NCI-H748 (cell line): ENCODE results near the gene MRE11.
A peak's percentile ranks its signal among the peaks of the same experiment; 100 is the strongest.

Experiments
- DNase-seq: peaks from one replicate; lab custom pipeline; 2025; ENCODE audit not compliant: unreplicated experiment; lab: John Stamatoyannopoulos, UW

The MRE11 gene

DNA sequence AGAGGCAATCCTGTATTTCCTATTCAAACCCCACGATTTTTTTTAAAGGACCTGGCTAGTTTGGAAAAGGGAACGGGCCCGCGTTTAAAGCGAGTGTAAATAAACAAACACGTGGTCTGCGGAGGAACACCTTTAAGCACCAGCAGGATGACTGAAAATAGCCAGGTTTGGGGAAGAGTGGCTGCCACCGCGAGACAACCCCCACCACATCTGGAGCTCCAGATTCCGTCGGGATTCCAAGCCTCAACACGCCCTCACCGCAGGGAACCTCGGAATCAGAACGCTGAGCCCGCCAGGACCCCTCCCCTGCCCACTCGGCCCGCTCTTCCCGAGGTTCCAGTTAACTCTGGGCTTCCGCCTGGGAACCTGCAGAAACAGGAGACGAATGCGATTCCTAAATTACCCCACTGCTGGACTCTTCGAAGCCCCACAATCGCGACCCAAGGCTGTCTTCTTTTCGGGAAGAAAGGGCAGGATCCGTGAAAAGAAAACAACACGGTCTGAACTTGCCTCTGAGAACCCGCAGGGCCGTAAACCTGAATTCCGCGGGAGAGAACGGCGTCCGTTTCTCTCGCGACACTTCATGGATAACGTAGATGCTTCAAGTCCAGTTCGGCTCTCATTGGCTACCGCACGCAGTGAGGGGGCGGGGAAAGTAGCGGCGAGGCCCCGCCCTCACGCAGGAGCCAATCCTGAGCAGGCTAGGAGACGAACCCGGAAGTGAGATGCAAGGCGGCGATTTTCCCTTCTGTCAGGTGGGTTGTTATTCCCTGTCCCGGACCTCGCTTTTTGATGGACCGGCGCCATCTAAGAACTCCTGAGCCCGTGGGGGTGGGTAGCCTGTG lies at the start of gene MRE11, which contains the start of gene ANKRD49:
Gene MRE11 (minus strand): TSS at position 564 of the 845 bp plus-strand sequence. CDS start 1,043 bp downstream, outside the sequence.
Gene ANKRD49 (plus strand): TSS at position 704 of the 845 bp plus-strand sequence. CDS start 2,710 bp downstream, outside the sequence.
- DNase-seq = peak; percentile 95

DNA sequence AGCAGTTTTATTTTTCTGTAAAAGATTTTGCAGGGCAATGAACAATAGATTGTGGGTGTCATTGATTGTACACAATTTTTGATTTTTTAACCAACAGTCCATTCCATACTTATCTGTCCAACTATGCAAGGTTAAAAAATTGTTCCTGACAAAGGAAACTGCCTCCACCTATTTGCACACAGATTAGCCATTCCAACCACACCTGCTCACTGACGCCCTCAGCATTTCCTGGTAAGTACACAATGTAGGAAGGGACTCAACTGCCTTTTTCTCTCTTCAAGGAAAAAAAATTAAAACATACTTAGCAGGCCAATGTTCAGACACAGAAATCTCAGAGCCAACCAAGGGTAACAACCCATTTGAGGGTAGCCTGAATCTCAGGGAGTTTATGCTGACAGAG lies 45.8 kb upstream of the MRE11 start:
- peak; percentile 18 for DNase-seq

DNA sequence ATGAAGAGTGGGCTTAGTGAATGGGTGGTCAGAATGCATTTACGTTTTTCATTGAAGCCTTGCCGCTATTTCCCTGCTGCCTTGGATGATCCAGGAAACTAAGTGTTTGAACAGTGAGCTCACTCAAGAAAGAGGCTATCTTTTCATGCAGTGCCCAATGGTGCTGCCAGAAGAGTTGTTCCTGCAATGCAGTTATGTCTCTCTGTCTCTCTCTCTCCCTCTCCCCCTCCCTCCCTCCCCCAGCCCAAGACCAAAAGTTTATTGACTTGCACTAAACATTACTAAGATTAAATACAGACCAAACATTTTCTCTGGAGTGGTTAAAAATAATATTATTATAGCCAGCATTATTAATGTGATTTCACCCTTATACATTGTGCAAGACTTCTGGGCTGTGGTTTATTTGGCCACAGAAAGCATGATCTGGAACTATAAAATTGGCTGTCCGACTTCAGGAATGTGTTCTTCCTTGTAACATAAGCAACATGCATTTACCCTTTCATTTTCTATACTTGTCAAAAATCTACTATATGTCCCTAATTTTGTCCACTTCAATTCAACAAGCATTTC lies 43.5 kb upstream of the MRE11 start:
- no peak for DNase-seq

DNA sequence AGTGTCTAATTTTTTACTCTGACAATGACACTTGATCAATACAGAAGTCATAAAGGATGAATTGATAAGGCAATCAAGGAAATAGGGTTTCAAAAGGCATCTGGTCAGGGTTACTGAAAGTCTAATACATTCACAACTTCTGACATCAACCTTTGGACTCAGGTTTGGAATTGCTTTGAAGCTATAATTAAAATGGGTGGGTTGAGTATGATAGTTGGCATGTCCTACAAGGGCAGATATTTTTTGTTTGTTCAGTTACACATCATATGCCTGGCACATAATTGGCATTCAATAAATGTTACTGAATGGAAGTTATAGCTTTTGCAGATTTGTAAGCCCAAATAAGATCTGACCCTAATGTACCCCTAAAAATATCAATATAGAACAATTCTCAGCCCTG lies 42.7 kb upstream of the MRE11 start:
- DNase-seq = no peak

DNA sequence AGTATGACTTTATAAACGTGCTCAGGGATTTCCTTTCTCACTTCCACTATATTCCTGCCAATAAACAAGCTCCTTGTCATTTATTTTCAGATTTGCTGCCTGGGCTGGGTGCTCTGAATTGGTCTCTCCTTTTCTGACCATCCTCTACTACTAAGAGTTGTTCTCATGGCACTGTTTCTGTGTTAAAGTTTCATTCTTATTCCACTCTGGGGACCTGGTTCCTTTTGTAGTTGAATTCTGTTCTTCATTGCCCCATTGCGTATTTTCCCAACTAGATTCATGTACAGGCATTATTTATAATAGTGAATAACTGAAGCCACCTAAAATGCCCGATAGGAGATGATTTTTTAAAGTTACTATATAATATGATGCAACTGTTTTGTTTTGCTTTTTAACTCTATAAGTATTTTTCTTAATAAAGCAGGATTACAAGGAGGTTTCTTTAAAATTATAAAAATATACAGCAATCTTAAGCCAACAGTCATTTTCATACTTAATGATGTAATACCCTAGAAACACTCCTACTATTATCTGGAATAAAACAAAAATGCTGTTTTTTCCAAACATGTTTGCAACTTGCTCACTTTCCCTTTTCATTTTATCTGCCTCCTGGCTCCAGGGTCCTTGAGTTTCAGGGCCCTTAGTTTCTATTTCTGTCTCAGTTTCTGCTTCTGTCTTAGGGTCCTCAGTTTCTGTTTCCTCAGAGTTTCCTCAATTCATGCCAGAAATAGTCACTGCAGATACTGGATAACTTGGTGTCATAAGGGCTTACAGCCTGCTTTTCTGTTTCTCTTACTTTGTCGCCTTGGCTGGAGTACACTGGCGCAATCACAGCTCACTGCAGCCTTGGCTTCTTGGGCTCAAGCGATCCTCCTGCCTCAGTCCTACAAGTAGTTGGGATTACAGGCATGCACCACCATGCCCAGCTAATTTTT lies 40.3 kb upstream of the MRE11 start:
- DNase-seq = no peak

DNA sequence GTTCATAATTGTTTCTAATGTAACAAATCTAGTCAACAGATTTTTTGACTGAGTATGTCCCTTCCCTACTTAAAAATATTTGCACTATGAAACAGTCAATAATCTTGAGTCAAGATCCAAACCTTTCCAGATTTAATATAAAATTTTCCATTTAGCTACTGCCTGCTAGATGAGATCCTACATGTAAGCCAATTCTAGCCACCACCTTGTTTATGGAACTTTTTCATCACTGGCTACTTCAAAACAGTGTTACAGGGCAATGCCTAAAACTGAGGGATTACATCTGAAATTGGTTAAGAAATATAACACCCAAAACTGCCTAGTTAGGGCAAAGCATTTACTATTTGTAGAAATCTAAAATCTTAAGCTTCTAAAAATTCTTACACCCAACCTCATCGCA lies 39.6 kb upstream of the MRE11 start:
- DNase-seq = no peak

DNA sequence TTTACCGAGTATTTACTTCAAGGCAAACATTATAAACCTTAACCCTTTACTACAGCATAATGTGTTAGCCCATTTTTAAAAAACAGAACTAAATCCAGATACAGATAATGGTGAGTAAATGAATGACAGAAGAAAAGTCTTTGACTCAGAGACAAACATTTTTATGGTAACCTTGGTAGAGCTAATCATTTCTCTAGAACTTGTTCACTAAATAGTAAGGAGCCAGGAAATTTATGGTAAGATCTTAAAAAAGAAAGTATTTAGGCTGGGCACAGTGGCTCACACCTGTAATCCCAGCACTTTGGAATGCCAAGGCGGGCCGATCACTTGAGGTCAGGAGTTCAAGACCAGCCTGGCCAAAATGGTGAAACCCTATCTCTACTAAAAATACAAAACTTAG lies 38.6 kb upstream of the MRE11 start:
- DNase-seq = no peak

DNA sequence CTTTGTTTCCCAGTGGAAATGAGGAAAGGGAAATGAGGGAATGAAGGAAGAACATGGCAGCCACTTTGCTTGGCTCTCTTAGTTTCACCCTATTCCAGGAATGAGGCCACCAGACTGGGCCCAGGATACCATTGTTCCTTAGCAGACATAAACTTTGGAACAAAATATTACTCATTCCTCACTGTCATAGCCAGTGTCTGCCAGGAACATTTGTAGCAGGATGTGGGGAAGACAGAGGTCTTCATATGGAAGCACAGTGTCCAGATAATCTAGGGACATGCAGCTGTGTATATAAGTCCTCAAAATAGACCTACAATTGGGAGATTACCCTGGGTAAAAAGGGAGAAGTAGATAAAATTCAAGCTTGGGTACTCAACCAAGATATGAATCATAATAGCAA lies 34.9 kb upstream of the MRE11 start:
- no peak for DNase-seq

DNA sequence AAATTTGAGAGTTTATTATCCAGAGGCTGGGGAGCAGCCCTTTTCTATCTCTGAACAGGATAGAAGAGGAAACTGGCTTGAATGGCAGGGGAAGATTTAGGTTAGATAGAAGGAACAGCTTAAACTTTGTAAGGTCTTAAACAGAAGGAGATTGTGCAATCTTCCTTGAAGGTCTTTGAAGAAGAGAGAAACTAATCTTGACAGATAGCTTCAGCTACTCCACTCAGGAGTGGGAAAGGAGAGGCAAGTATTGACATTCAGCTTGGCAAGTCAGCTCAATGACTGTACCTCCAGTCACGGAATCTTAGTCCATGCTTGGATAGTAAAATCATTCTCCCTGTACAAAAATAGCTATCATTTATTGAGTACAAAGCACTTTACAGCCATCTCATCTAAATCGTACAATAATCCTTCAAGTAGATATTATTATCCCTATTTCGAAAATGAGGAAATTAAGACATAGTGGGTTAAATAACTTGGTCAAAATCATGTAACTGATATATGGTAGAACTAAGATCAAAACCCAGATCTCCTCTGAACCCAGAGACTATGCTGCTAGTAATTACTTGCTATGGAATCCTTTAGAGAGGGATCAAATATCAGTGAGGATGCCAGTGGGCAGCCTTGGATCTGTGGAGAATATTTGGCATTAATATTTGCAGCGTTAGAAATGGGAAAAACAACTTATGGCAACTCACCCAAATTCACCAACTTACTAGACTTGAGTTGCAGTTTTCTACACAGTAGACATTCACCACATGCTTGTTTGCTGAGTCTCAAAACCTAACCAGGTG lies 33.2 kb upstream of the MRE11 start:
- no peak for DNase-seq

DNA sequence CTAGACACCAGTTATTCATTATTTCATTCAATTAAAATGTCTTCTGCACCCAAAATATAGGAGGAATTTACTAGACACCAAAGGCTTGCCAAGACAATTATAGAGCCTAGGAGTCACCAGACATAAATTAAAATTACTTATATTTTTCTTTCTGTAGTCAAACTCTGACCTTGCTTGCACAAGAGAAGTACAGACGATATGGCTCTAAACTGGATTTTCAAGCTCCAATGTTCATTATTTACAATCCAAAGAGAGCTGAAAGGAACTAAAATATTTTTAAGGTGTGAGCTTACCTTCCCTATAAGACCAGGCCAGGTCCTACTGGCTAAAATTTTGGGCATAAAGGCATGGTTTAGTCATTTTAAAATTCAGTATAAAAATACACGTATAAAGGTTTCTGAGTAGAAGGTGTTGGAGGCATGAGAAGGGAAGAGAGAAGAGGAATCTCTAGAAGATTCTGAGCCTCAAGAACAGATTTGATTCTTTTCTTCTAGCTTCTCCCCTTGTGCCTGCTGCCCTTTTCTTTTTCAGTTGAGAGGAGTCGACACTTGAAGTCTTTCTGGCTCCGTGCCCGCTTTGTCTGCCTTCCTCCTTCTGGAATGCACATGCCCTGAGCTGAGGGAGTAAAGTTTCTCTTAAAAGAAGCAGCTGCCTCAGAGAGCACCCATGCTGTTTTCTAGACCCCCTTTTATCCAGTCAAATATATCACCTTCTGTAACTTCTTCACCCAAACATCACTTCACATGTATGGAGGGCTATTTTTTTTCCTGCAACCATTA lies 32.1 kb upstream of the MRE11 start:
- DNase-seq = no peak

DNA sequence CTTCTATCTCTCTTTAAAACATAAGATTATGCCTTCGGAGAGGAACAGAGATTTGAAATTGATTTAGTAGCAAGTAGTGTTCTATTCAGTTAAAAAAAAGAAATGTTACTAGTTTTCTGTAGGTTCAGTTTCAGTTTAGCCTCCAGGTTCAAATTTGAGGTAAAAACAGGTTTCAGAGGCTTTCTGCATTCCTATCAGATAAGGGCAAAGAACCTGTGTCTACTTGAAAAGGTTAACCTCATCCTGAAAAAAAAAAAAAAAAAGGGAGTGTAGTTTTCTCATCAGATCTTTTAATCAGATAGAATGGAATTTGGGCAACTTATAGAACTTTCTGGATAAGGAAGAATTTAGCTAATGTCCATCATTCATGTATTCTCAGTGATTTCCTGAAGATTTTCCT lies 30.7 kb upstream of the MRE11 start:
- no peak for DNase-seq

DNA sequence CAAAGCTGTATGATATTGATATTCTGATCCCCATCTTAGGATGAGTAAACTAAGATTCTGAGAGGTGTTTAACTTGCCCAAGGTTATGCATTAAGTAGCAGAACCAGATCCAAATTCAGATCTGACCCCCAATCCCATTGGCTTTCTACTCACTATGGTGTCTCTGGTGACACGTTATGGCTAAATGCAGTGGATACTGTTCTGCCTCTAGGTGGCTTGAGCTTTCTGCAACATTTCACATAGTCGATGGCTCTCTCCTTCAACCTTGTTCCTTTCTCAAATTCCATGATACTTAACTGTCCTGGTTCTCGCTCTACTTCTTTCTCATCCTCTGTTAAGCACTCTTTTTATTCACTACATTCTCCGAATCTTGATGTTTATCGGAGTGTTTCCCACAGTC lies 28.0 kb upstream of the MRE11 start:
- DNase-seq = peak; percentile 2

DNA sequence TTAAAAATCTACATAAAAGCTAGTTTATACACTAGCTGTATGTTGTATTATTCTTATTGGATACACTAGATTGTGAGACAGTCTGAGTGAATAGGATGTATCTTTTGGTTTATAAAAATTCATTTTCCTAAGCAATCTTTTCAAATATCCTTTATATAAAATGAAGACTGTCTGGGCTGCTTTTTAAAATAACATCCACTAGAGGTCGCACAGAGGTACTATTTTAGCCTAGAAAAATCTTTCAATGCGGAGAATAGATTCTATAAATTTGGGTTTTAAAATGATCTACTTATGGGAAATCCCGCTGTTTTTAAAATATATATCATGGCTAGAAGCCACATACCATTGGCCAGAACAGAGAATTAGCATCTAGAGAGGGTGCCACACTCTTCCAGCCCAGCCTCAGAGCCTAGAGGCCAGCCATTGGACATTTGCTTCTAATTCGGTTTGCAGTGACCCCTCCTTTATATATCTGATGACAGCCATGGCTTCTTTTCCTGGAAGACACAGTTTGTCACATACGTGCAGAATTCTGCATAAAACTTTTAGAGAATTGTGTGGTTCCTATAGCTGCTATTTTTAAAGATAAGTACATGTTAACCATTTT lies 25.9 kb upstream of the MRE11 start:
- peak; percentile 24 for DNase-seq

DNA sequence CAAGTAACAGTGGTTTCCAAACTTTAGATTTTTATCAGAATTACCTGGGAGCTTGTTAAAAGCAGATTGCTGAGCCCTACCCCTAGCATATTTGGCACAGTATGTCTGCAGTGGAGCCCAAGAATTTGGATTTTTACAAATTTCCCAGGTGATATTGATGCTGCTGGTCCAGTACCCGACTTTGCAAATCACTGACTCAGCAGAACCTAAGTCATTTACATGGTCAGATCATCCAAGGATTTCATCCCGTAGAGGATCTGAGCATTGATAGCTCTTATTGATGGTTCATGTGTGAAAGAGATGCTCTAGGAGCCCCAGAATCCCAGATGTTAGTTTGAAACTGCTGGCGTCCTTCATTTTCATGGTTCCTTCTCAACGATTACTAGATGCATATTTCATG lies 24.7 kb upstream of the MRE11 start:
- no peak for DNase-seq

DNA sequence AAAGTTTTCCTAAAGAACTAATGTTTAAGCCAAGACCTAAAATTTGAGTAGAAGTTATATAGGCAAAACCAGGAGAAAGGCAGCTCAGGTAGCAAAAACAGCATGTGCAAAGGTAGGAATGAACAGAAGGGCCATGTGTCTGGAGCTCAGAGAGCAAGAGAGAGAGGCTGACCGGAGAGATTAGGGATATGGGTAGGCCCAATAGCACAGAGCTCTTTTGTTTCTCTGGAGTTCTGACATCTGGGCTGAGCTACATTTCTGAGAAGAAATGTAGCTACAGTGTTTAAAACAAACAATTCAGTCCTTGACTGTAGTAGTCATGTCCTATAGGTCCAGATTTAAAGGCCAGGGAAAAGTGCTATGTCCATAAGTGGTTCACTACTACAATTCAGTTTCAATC lies 23.1 kb upstream of the MRE11 start:
- no peak for DNase-seq

DNA sequence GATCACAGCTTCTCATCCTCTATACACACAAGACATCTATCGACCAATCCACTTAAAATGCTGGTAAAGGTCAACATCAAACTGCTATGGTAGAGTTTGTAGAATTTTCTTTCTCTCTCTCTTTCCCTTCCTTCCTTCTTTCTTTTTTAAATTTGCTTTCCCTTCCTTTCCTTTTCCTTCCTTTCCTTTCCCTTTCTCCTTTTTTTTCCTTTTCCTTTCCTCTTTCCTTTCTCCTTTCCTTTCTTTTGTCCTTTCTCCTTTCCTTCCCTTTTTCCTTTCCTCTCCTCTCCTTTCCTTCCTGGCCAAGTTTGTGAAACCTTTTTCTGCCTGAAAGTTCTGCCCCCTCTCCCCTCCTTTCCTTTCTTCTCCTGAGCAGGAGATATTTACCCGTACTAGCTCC lies 21.8 kb upstream of the MRE11 start:
- no peak for DNase-seq

DNA sequence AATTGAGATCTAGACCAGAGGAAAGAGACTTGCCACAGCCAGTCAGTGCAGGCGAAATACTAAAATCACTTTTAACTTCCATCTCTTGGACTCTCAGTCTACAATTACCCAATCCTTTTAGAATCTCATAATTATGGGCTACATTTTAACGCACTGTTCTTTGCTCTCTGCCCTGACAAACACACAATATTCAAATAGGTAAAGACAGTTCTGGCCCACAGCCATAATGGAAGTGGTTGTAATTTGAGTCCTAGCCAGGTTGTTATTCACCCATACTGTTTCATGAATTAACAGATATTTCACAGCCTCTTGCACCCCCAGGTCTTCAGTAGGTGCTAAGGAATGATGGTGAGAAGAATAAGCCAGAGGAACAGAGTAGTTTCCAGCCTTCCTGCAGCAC lies 19.4 kb upstream of the MRE11 start:
- peak; percentile 71 for DNase-seq

DNA sequence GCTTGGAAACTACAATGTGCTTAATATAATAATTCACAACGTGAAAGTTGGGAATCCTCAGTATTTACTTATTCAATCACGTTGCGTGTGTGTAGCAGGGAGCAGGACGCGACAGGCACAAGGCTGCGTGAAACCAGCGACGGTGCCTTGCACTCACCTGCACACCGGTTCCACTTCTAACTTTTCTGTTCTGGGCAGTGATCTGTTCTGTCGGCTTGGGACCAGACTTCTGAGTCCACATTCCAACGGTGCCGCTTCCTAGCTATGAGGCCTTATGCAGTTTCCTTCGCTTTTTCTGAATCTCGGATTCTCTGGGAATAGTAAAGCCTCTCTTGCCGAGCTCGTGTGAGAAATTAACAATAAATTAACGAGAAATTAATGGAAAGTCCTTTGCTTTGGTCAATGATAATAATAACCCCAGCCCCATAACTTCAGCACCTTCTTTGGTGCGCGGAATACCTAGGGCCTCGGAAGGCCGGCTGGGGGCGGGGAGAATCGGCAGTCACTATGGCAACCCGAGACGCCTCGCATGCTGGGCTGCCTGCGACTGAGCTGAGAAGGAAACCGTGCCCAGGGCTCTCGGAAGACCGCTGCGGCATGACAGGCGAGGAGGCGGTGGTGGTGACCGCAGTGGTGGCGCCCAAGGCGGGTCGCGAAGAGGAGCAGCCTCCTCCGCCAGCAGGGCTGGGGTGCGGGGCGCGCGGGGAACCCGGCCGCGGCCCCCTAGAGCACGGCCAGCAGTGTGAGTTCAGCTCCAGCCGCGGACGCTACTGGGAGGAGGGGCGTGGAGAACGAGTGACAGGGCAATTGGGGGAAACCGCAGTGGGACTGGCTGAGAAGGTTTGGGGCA lies 18.5 kb upstream of the MRE11 start, which contains the start of gene C11orf97:
Gene C11orf97 (plus strand): TSS at position 530 of the 850 bp plus-strand sequence. CDS start 68 bp downstream, at position 598.
- peak; percentile 73 for DNase-seq
